Keratinocyte (primary cell): ENCODE results near the gene LCN10. TPM values are rescaled to one million over a fixed set of nuclear protein-coding genes. Genes with fewer than 3 reads are reported as not detected.
"Not testable (repeated sequence)": the region's sequence is repeated elsewhere in the genome, so short reads cannot be mapped to it uniquely, and the experiment has no call there.

Experiments used
- DNase-seq: peaks from one replicate; pipeline ENCODE4 v3.0.0-alpha.2; 2011; ENCODE audit warnings: low read depth, missing footprints, low spot score
- FAIRE-seq: peaks from 2 replicates; lab custom pipeline; 2011; peaks lifted over from hg19 to GRCh38; lab: Jason Lieb, UNC
- H2AFZ ChIP-seq: 2 replicates; pipeline ENCODE4 v1.6.0; 2012; ENCODE audit warnings: low read length, control low read depth, inconsistent platforms; ENCODE audit not compliant: control insufficient read depth
- H3K27ac ChIP-seq: 2 replicates; pipeline ENCODE4 v1.5.1; 2011; ENCODE audit warnings: low read length; ENCODE audit not compliant: control insufficient read depth, insufficient read depth
- H3K27me3 ChIP-seq: 3 replicates; pipeline ENCODE4 v1.6.0; 2011; ENCODE audit warnings: low read length; ENCODE audit not compliant: control insufficient read depth, insufficient read depth; ENCODE audit errors: extremely low read depth
- H3K36me3 ChIP-seq, 2 experiments: 2 replicates in 1 of 2; 3 replicates in 1 of 2; pipeline ENCODE4 v1.5.1; 2011; ENCODE audit warnings: low read length in 2 of 2, mild to moderate bottlenecking in 1 of 2; ENCODE audit not compliant: control insufficient read depth in 2 of 2, insufficient read depth in 2 of 2; ENCODE audit errors: extremely low read depth in 1 of 2
- H3K4me1 ChIP-seq: 3 replicates; pipeline ENCODE4 v1.5.1; 2011; ENCODE audit warnings: low read length; ENCODE audit not compliant: control insufficient read depth, insufficient read depth; ENCODE audit errors: extremely low read depth
- H3K4me2 ChIP-seq: 3 replicates; pipeline ENCODE4 v1.6.0; 2011; ENCODE audit warnings: low read depth, low read length; ENCODE audit not compliant: control insufficient read depth, insufficient read depth; ENCODE audit errors: extremely low read depth
- H3K4me3 ChIP-seq, 3 experiments: fragments of 200-600 bp in 1 of 3; sonication (generic) in 1 of 3; 2 replicates in 2 of 3; 3 replicates in 1 of 3; pipeline ENCODE4 v1.5.1; 2011 to 2016; ENCODE audit warnings: low read length in 3 of 3, mild to moderate bottlenecking in 3 of 3, control low read depth in 2 of 3, inconsistent platforms in 1 of 3, low read depth in 1 of 3, mixed read lengths in 1 of 3, mixed run types in 1 of 3, moderate library complexity in 1 of 3; ENCODE audit not compliant: control insufficient read depth in 2 of 3, insufficient read depth in 2 of 3; ENCODE audit errors: extremely low read depth in 1 of 3
- H3K79me2 ChIP-seq: 2 replicates; pipeline ENCODE4 v1.6.0; 2012; ENCODE audit warnings: low read length; ENCODE audit not compliant: control insufficient read depth, insufficient read depth
- H3K9ac ChIP-seq: 3 replicates; pipeline ENCODE4 v1.6.0; 2011; ENCODE audit warnings: low read length; ENCODE audit not compliant: control insufficient read depth, insufficient read depth; ENCODE audit errors: extremely low read depth
- H3K9me1 ChIP-seq: 3 replicates; pipeline ENCODE4 v1.6.0; 2011; ENCODE audit warnings: low read length; ENCODE audit not compliant: control insufficient read depth, insufficient read depth; ENCODE audit errors: extremely low read depth
- H3K9me3 ChIP-seq: 2 replicates; pipeline ENCODE4 v1.5.1; 2012; ENCODE audit warnings: low read depth, low read length; ENCODE audit not compliant: control insufficient read depth
- H4K20me1 ChIP-seq: 3 replicates; pipeline ENCODE4 v1.6.0; 2011; ENCODE audit warnings: low read length; ENCODE audit not compliant: control insufficient read depth, insufficient read depth; ENCODE audit errors: extremely low read depth
- CTCF ChIP-seq, 3 experiments: IDR thresholded peaks in 1 of 3; conservative IDR thresholded peaks in 1 of 3; optimal IDR thresholded peaks in 1 of 3; 2 replicates in 2 of 3; 3 replicates in 1 of 3; pipeline versions ENCODE3 to v1.5.1; 2011; ENCODE audit warnings: low read length in 3 of 3, mild to moderate bottlenecking in 3 of 3, moderate library complexity in 2 of 3, control low read depth in 1 of 3, inconsistent platforms in 1 of 3; ENCODE audit not compliant: insufficient read depth in 2 of 3; ENCODE audit errors: extremely low read depth in 1 of 3
- EZH2 ChIP-seq: IDR thresholded peaks from one replicate; pipeline ENCODE4 v1.6.1; 2012; ENCODE audit warnings: inconsistent platforms, mild to moderate bottlenecking, low read length, moderate library complexity
- dilution Hi-C: fragments of 300-500 bp; cut with MboI; formaldehyde crosslinking; loops from one replicate; pipeline ENCODE4 v1.7.0; 2020; ENCODE audit warnings: low sequenced_read_pairs; ENCODE audit not compliant: extremely low pct_ligation_motif_present
- polyA plus RNA-seq, 5 experiments: library from polyadenylated mRNA; depleted of rRNA in 3 of 5; stranded (reverse) in 3 of 5; stranded (forward) in 1 of 5; unstranded in 1 of 5; fragments of >200 nt; gene quantifications; 1 replicate in 1 of 5; 2 replicates in 3 of 5; 3 replicates in 1 of 5; pipeline versions ENCODE4 v1.2.1 to v1.2.3, GENCODE V29; 2011 to 2012; ENCODE audit warnings: missing spikeins in 2 of 5, low read depth in 1 of 5, low replicate concordance in 1 of 5

LCN10 gene
- polyA plus RNA-seq, 1 donor (not counting 4 experiments of a cell fraction or from before 2014, with no cell fraction given), result not detected

DNA sequence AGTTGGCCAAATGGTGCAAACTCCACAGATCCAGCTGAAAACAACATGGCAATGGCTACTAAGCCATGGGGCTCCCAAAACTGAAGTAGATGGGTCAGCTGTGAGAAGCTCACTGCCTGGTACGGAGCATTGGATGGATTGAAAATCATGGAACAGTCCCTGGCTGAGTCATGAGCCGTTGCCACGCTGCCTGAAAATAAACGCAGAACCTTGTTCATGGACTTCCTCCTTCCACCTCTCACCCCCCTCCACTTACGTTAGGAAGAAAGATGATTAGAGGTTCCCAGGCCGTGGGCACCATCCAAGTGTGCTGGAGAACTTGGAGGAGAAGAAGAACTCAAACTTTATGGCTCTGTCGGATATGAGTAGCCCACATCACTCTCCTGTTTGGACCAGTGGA, 37.2 kb downstream of the LCN10 start:
- FAIRE-seq (no peak), DNase-seq (no peak)
- H4K20me1 ChIP-seq, result no peaks in the 10 kb centered on the region
- H3K4me1 ChIP-seq, result no peaks in the 10 kb centered on the region
- no peak overlapping the region for H3K9ac ChIP-seq
- H3K9me3 ChIP-seq, result no peaks in the 10 kb centered on the region
- no peak overlapping the region for H2AFZ ChIP-seq
- TF ChIP-seq CTCF (optimal IDR thresholded peaks at IDR 0.05 in 1 of 3, IDR thresholded peaks at IDR 0.05 in 1 of 3, conservative IDR thresholded peaks at IDR 0.05 in 1 of 3; ENCODE audit: extremely low read depth in 1 of 3, insufficient read depth in 2 of 3, low read length in 3 of 3) (no peak), EZH2 (no peak)
- no peaks in the 10 kb centered on the region for H3K79me2 ChIP-seq
- H3K27ac ChIP-seq, result no peak overlapping the region
- no peaks in the 10 kb centered on the region for H3K9me1 ChIP-seq
- H3K27me3 ChIP-seq, result peaks cover 18% of the 10 kb centered on the region
- H3K4me3 ChIP-seq, result no peak overlapping the region
- H3K4me2 ChIP-seq, result no peak overlapping the region
- dilution Hi-C loops, result no loop called here
- H3K36me3 ChIP-seq, result no peaks in the 10 kb centered on the region

DNA sequence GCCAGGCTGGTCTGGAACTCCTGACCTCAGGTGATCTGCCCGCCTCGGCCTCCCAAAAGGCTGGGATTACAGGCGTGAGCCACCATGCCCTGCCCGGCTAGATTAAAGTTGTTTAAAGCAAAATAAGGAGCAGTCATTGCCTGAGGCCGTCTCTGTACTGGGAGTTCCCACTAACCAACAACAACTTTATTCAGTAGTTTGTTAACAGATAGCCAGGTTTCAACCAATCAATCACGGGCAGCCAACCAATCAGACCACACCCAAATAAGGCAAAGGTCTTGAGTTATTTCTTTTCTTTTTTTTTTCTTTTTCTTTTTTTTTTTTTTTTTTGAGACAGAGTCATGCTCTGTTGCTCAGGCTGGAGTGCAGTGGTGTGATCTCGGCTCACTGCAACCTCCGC, 38.0 kb downstream of the LCN10 start:
- H3K9me1 ChIP-seq, DNase-seq, H3K4me2 ChIP-seq, H2AFZ ChIP-seq, dilution Hi-C loops, H3K9me3 ChIP-seq, H3K27ac ChIP-seq, H3K4me1 ChIP-seq, H3K4me3 ChIP-seq, H3K9ac ChIP-seq, FAIRE-seq, H4K20me1 ChIP-seq, H3K36me3 ChIP-seq, H3K79me2 ChIP-seq: not testable (repeated sequence)
- H3K27me3 ChIP-seq, result peaks cover 18% of the 10 kb centered on the region

- H3K36me3 ChIP-seq, result no peaks in the 10 kb centered on the region
- no peaks in the 10 kb centered on the region for H3K9me3 ChIP-seq
- no peak overlapping the region for H3K9ac ChIP-seq
- TF ChIP-seq CTCF (optimal IDR thresholded peaks at IDR 0.05 in 1 of 3, IDR thresholded peaks at IDR 0.05 in 1 of 3, conservative IDR thresholded peaks at IDR 0.05 in 1 of 3; ENCODE audit: extremely low read depth in 1 of 3, insufficient read depth in 2 of 3, low read length in 3 of 3) (no peak), EZH2 (no peak)
- H3K4me1 ChIP-seq, result no peaks in the 10 kb centered on the region
- no peak overlapping the region for H2AFZ ChIP-seq
- H4K20me1 ChIP-seq, result no peaks in the 10 kb centered on the region
- H3K27me3 ChIP-seq, result peaks cover 18% of the 10 kb centered on the region
- H3K79me2 ChIP-seq, result no peaks in the 10 kb centered on the region
- no peak for DNase-seq
- no peak overlapping the region for H3K27ac ChIP-seq
- no peaks in the 10 kb centered on the region for H3K9me1 ChIP-seq
- H3K4me2 ChIP-seq, result no peak overlapping the region
- dilution Hi-C loops, result no loop called here
- FAIRE-seq, result no peak
- H3K4me3 ChIP-seq, result no peak overlapping the region
Observed at GRCh38 chr9:136703276-136703860, 39.4 kb downstream of the LCN10 start.
